ENCODE results near the gene SCG3.

The SCG3 gene

GRCh38 chr15:51758645-51759044, 77.3 kb downstream of the SCG3 start:
- no peak for DNase-seq (ENCODE audit: low read depth)

DNA sequence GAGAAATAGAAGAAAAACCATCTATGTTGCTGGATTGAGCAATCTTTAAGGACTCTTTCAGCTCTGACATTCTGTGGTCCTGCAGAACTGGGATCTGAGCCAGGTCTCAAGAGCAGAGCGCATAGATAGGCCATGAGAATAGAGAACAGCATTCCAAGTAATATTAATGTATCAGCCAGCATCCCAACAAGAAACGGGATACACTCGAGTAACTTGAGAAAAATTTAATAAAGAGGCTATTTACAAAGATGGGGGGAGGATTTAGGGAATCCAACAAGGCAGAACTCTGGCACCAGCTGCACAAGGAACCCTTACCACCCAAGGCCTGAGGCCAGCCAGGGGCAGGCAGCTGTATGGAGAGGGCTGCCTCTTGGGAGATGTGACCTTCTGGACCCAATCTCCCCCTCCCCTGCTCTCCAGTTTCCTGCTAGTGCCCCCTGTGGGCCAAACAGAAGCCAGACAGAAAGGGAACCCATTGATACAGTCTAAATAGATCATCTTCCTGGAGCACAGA, 78.3 kb downstream of the SCG3 start:
- DNase-seq (ENCODE audit: low read depth), result no peak

DNA sequence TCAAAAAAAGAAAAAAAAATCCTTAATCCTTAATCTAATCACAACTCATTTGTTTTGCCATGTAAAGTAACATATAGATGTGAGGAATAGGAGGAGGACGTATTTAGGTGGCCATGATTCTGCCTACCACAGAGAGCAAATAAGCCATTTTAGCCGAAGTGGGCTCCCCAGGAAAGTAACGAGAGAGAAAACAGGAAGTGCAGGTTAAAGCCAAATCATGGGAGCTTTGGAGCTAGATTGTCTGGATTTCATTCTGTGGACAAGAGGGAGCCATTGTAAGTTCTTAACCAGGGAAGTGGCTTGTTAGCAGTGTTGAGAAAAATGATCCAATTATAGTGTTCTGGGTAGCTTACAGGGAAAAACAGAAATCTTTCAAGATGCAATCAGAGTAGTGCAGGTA, 79.5 kb downstream of the SCG3 start:
- no peak for DNase-seq (ENCODE audit: low read depth)

DNA sequence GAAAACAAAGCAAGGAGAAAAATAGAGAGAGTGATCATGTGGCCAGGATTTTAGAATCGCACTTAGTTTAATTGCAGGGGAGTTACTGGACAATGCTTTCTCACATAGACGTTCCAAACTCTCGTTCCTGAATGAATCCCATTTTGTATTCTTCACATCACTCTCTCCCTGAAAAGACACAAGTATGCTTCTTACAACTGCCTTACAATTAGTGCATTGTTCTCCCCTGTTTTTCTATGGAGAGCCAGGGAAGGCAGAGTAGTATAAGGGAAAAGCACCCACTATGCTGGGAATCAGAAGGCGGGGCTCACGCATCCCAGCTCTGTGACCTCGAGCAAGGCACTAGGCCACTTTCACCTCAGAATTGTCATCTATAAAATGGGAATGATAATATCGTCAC, 84.4 kb downstream of the SCG3 start:
- DNase-seq (ENCODE audit: low read depth), result no peak

- DNase-seq (ENCODE audit: low read depth), result no peak
Measured at GRCh38 chr15:51766341-51766740, 85.0 kb downstream of the SCG3 start.

DNA sequence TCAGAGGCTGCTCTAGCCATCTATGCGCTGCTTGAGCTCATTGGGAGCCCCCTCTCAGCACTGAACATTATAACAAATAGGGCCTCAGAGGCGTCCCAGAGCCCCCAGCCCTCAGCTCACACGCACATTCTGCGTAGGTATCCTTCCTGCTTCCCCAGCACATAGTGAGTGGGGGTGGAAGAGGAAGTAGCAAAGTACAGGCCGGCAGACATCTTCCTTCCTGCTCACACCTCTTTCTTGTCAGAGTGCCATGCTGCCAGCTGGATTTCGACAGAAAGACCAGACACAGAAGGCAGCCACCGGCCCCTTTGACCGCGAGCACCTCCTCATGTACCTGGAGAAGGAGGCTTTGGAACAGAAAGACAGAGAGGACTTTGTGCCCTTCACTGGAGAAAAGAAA, 86.7 kb downstream of the SCG3 start:
- no peak for DNase-seq (ENCODE audit: low read depth)

All from activated gamma-delta T cell treated with anti-CD3 and anti-CD28 coated beads, Interleukin-2, amount 50 U/mL, for 16 hours (primary cell).